Vagina (tissue), 2 donors: ENCODE data around the gene UPK1B.

Experiments used
- CTCF ChIP-seq, 3 experiments: fragments of 450-650 bp in 2 of 3; fragments of 200-600 bp in 1 of 3; sonication (generic) in 1 of 3; IDR thresholded peaks; one replicate each; pipeline ENCODE4 v1.5.1; 2017 to 2019; ENCODE audit warnings: antibody characterized with exemption in 3 of 3, mild to moderate bottlenecking in 2 of 3, moderate library complexity in 2 of 3
- POLR2A ChIP-seq, 2 donors: fragments of 450-650 bp; IDR thresholded peaks; one replicate each; pipeline ENCODE4 v1.6.1; 2017; ENCODE audit warnings: antibody characterized with exemption in 2 of 2, mild to moderate bottlenecking in 2 of 2, moderate library complexity in 2 of 2
- POLR2AphosphoS5 ChIP-seq, 2 donors: sonication (generic); formaldehyde crosslinking; IDR thresholded peaks; one replicate each; pipeline ENCODE4 v1.9.0; 2017; ENCODE audit warnings: antibody characterized with exemption in 2 of 2, mild to moderate bottlenecking in 2 of 2, low read depth in 1 of 2; ENCODE audit not compliant: insufficient read depth in 1 of 2

- TF ChIP-seq CTCF (IDR thresholded peaks at IDR 0.05) (no peak), POLR2A (IDR thresholded peaks at IDR 0.05) (no peak), POLR2AphosphoS5 (IDR thresholded peaks at IDR 0.05; ENCODE audit: insufficient read depth in 1 of 2, low read depth in 1 of 2) (no peak)
These were observed 31.8 kb downstream of the UPK1B start for GRCh38 chr3:119205209-119205608.
